H1 (cell line): ENCODE results near the gene LIMK2. TPM values are rescaled to one million over a fixed set of nuclear protein-coding genes. Genes with fewer than 3 reads are reported as not detected.

Experiments
- CBX5 ChIP-seq: fragments of 300-800, 300-1000 bp; sonication (generic); IDR thresholded peaks from 2 replicates; pipeline ENCODE4 v1.7.1; 2016; ENCODE audit warnings: antibody characterized with exemption, low read length, low read depth
- EZH2 ChIP-seq: fragments of 200-600 bp; sonication (generic); IDR thresholded peaks from 2 replicates; pipeline ENCODE4 v1.7.1; 2012; ENCODE audit warnings: low read depth, mild to moderate bottlenecking, moderate library complexity, low read length, inconsistent platforms; ENCODE audit not compliant: severe bottlenecking
- SP1 ChIP-seq: IDR thresholded peaks from 2 replicates; pipeline ENCODE4 v1.6.1; 2011; ENCODE audit warnings: low read depth, low read length
- polyA plus RNA-seq, 7 experiments: library from polyadenylated mRNA; depleted of rRNA in 3 of 7; stranded (reverse) in 5 of 7; unstranded in 2 of 7; fragments of >200 nt in 5 of 7; fragments of 200-250 nt in 2 of 7; gene quantifications; 1 replicate in 5 of 7; 2 replicates in 1 of 7; 4 replicates in 1 of 7; pipeline versions ENCODE4 v1.2.1 to v1.2.3, GENCODE V29; 2011 to 2013; ENCODE audit warnings: missing spikeins in 2 of 7, mixed read lengths in 2 of 7
- total RNA-seq: library from RNA; stranded (reverse); fragmentation: NEBNext Ultra II Directional; extraction: Animal tissue kit (Norgen Biotek cat#: 25700); gene quantifications from 2 replicates; pipeline ENCODE4 v1.2.1, GENCODE V29; 2021
- TF ChIP-seq, protein P1 (sequence below): IDR thresholded peaks from 2 replicates; pipeline ENCODE4 v1.6.1; 2011; ENCODE audit warnings: low read length, improper control_type of control experiment

Gene LIMK2
- total and polyA plus RNA-seq, 2 of the 8 experiments (the other 6 are each of a cell fraction or from before 2014, with no cell fraction given), result 13.2 to 37.6 TPM

DNA sequence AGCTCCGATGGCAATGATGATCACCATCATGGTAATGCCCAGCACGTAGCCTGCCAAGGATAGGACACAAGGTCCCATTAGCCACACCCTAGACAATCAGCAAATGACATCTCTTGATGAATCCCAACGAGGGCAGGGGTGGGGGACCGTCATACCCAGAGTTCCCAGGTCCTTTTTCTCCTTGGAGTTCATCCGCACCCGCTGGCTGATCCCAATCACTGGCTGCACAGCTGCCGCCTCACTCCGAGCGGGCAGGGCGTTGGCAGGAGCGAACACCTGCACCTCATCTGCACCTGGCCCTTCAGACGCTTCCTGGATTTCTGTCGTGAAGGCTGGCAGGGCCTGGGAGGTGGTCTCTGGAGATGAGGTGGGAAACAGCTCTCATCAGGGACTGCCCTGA lies 77.2 kb downstream of the LIMK2 start (continued):
- TF ChIP-seq, protein P1, sequence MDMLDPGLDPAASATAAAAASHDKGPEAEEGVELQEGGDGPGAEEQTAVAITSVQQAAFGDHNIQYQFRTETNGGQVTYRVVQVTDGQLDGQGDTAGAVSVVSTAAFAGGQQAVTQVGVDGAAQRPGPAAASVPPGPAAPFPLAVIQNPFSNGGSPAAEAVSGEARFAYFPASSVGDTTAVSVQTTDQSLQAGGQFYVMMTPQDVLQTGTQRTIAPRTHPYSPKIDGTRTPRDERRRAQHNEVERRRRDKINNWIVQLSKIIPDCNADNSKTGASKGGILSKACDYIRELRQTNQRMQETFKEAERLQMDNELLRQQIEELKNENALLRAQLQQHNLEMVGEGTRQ, result no peak
- no peak for TF ChIP-seq SP1
- TF ChIP-seq EZH2, result no peak
- no peak for TF ChIP-seq CBX5
